ENCODE data around the gene CC2D2B. TPM values are rescaled to one million over a fixed set of nuclear protein-coding genes. Genes with fewer than 3 reads are reported as not detected.

Gene CC2D2B
- total and polyA plus RNA-seq, 3 donors from 2014 or later, result 7.7 to 16.5 (median 15.4) TPM

DNA sequence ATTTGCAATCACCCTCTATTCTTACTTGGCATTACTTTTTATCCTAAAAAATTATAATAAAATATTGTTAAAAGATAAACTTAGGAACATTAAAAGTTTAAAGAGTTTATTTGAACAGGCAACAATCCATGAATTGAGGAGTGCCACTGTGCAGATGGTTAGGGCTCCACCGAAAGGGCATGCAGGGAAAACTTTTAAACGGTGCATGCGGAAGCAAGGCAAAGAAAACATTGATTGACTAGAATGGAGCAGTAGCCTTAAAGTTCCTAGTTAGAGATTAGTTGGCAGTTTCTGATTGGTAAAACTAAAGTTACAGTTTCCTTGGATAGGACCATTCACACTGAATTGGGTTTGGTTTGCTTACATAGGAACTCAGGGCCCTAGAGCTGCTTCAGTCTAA lies 17.3 kb downstream of the CC2D2B start:
- intact Hi-C loops (cut with DNase I; ENCODE audit: low total_unique reads), result no loop called here
- DNase-seq, result no peak
- H3K36me3 ChIP-seq (ENCODE audit: low read depth, missing control alignments), result no peaks in the 10 kb centered on the region
- TF ChIP-seq POLR2A (IDR thresholded peaks at IDR 0.05) (no peak), CTCF (IDR thresholded peaks at IDR 0.05) (no peak)
- no peak overlapping the region for H3K27ac ChIP-seq
- no peaks in the 10 kb centered on the region for H3K4me1 ChIP-seq
- no peak overlapping the region for H3K4me3 ChIP-seq
- no peaks in the 10 kb centered on the region for H3K27me3 ChIP-seq
- 83 to 89% methylated on average over 3 of the region's 3 CpGs for WGBS, 2 donors
- no peaks in the 10 kb centered on the region for H3K9me3 ChIP-seq

- Histone ChIP-seq H3K9me3 (no peaks in the 10 kb centered on the region), H3K27me3 (no peaks in the 10 kb centered on the region), H3K36me3 (ENCODE audit: low read depth, missing control alignments) (no peaks in the 10 kb centered on the region), H3K4me1 (no peaks in the 10 kb centered on the region), H3K27ac (no peak overlapping the region), H3K4me3 (no peak overlapping the region)
- TF ChIP-seq CTCF (IDR thresholded peaks at IDR 0.05) (no peak), POLR2A (IDR thresholded peaks at IDR 0.05) (no peak)
- WGBS, 2 donors, result 95 to 96% methylated on average over 2 of the region's 2 CpGs
- intact Hi-C loops (cut with DNase I; ENCODE audit: low total_unique reads), result no loop called here
- DNase-seq, result no peak
These were observed 27.7 kb downstream of the CC2D2B start for GRCh38 chr10:95935429-95935828.

- H3K36me3 ChIP-seq (ENCODE audit: low read depth, missing control alignments), result no peaks in the 10 kb centered on the region
- no peak overlapping the region for H3K27ac ChIP-seq
- no peak for DNase-seq
- TF ChIP-seq POLR2A (IDR thresholded peaks at IDR 0.05) (no peak), CTCF (IDR thresholded peaks at IDR 0.05) (no peak)
- H3K4me1 ChIP-seq, result no peaks in the 10 kb centered on the region
- WGBS, 2 donors, result 81 to 83% methylated on average over 4 of the region's 4 CpGs
- no peaks in the 10 kb centered on the region for H3K27me3 ChIP-seq
- no peak overlapping the region for H3K4me3 ChIP-seq
- no peaks in the 10 kb centered on the region for H3K9me3 ChIP-seq
- intact Hi-C loops (cut with DNase I; ENCODE audit: low total_unique reads), result no loop called here
These were observed 33.3 kb downstream of the CC2D2B start for GRCh38 chr10:95941115-95941514.

DNA sequence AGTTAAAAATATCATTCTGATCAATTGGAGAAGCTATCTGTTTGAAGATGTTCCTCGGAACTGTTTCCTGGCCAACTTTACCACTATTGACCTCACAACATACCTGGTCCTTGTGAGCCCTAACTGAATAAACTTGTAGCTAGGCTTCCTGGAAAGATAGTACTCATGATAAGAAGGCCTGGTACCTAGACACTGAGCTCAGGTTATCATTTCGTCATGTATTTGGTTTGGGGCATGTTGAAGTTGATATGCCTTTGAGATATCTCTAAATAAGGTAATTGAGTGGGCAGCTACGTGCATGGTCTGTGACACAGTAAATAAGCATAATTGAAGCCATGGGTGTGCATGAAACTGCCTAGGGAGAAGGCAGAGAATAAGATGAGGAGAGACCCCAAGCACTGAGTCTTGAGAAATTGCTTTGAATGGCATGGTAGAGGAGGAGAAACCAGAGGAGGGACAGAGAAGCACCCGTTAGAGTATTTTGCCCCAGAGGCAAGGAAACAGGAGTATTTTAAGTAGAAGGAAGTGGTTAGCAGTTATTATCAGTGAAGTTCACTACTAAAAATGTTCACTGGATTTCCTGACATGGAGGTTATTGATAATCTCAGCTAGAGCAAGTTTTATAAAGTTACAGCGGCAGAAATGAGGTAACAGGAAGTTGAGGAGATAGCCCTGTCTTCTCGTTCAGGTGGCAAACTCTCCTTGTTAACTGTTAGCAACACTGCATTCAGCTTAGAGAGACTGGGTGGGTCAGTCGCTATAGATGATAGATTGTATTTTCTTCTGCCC lies 55.6 kb downstream of the CC2D2B start:
- TF ChIP-seq POLR2A (IDR thresholded peaks at IDR 0.05) (no peak), CTCF (IDR thresholded peaks at IDR 0.05) (no peak)
- Histone ChIP-seq H3K27ac (no peak overlapping the region), H3K4me1 (no peaks in the 10 kb centered on the region), H3K9me3 (no peaks in the 10 kb centered on the region), H3K4me3 (no peak overlapping the region), H3K27me3 (no peaks in the 10 kb centered on the region), H3K36me3 (ENCODE audit: low read depth, missing control alignments) (no peaks in the 10 kb centered on the region)
- WGBS, 2 donors, result 64 to 74% methylated on average over 7 of the region's 7 CpGs
- intact Hi-C loops (cut with DNase I; ENCODE audit: low total_unique reads), result no loop called here
- DNase-seq, result no peak

GRCh38 chr10:95963991-95964389 lies 56.2 kb downstream of the CC2D2B start:
- intact Hi-C loops (cut with DNase I; ENCODE audit: low total_unique reads), result no loop called here
- WGBS, 2 donors, result 78 to 94% methylated on average over 1 of the region's 1 CpG

More at GRCh38 chr10:95963991-95964389, 56.2 kb downstream of the CC2D2B start:
- Histone ChIP-seq H3K9me3 (no peaks in the 10 kb centered on the region), H3K36me3 (ENCODE audit: low read depth, missing control alignments) (no peaks in the 10 kb centered on the region), H3K4me1 (no peaks in the 10 kb centered on the region), H3K4me3 (no peak overlapping the region), H3K27me3 (no peaks in the 10 kb centered on the region), H3K27ac (no peak overlapping the region)
- no peak for TF ChIP-seq CTCF (IDR thresholded peaks at IDR 0.05)
- no peak for TF ChIP-seq POLR2A (IDR thresholded peaks at IDR 0.05)
- DNase-seq, result no peak
